ENCODE results near the gene MAP2K4.

The MAP2K4 gene

GRCh38 chr17:12094336-12094735, 73.7 kb downstream of the MAP2K4 start:
- no peak overlapping the region for H3K4me3 ChIP-seq (ENCODE audit: control insufficient read depth, low read depth, low read length)
- DNase-seq (ENCODE audit: low read depth), result no peak
- no peak for TF ChIP-seq CTCF (IDR thresholded peaks at IDR 0.05; ENCODE audit: control insufficient read depth, insufficient read depth, low read depth, low read length, missing control alignments)

- DNase-seq (ENCODE audit: low read depth), result no peak
- no peak overlapping the region for H3K4me3 ChIP-seq (ENCODE audit: control insufficient read depth, low read depth, low read length)
- TF ChIP-seq CTCF (IDR thresholded peaks at IDR 0.05; ENCODE audit: control insufficient read depth, insufficient read depth, low read depth, low read length, missing control alignments), result no peak
These were observed 74.8 kb downstream of the MAP2K4 start for GRCh38 chr17:12095522-12095921.

GRCh38 chr17:12097326-12097725, 76.6 kb downstream of the MAP2K4 start:
- no peak for TF ChIP-seq CTCF (IDR thresholded peaks at IDR 0.05; ENCODE audit: control insufficient read depth, insufficient read depth, low read depth, low read length, missing control alignments)
- H3K4me3 ChIP-seq (ENCODE audit: control insufficient read depth, low read depth, low read length), result no peak overlapping the region
- no peak for DNase-seq (ENCODE audit: low read depth)

GRCh38 chr17:12098568-12098967, 77.9 kb downstream of the MAP2K4 start:
- no peak for DNase-seq (ENCODE audit: low read depth)
- no peak overlapping the region for H3K4me3 ChIP-seq (ENCODE audit: control insufficient read depth, low read depth, low read length)

GRCh38 chr17:12099412-12099811, 78.7 kb downstream of the MAP2K4 start:
- no peak for DNase-seq (ENCODE audit: low read depth)
- no peak for TF ChIP-seq CTCF (IDR thresholded peaks at IDR 0.05; ENCODE audit: control insufficient read depth, insufficient read depth, low read depth, low read length, missing control alignments)
- H3K4me3 ChIP-seq (ENCODE audit: control insufficient read depth, low read depth, low read length), result no peak overlapping the region

More at GRCh38 chr17:12098568-12098967, 77.9 kb downstream of the MAP2K4 start:
- TF ChIP-seq CTCF (IDR thresholded peaks at IDR 0.05; ENCODE audit: control insufficient read depth, insufficient read depth, low read depth, low read length, missing control alignments), result no peak

- no peak for DNase-seq (ENCODE audit: low read depth)
- no peak for TF ChIP-seq CTCF (IDR thresholded peaks at IDR 0.05; ENCODE audit: control insufficient read depth, insufficient read depth, low read depth, low read length, missing control alignments)
- H3K4me3 ChIP-seq (ENCODE audit: control insufficient read depth, low read depth, low read length), result no peak overlapping the region
These were observed 84.2 kb downstream of the MAP2K4 start for GRCh38 chr17:12104831-12105230.

GRCh38 chr17:12107905-12108304, 87.2 kb downstream of the MAP2K4 start:
- no peak for TF ChIP-seq CTCF (IDR thresholded peaks at IDR 0.05; ENCODE audit: control insufficient read depth, insufficient read depth, low read depth, low read length, missing control alignments)
- no peak overlapping the region for H3K4me3 ChIP-seq (ENCODE audit: control insufficient read depth, low read depth, low read length)
- DNase-seq (ENCODE audit: low read depth), result no peak
